Fibroblast of lung (primary cell): Measurements from ENCODE around the gene FLNB. TPM values are rescaled to one million over a fixed set of nuclear protein-coding genes. Genes with fewer than 3 reads are reported as not detected.

Experiments used
- DNase-seq, 2 donors: peaks; one replicate each; pipeline versions ENCODE4 v3.0.0 to v3.0.0-alpha.2; 2010; ENCODE audit warnings: low read depth in 2 of 2
- H2AFZ ChIP-seq: 2 replicates; pipeline ENCODE4 v1.5.1; 2012; ENCODE audit warnings: low read length, control low read depth, inconsistent platforms
- H3K27ac ChIP-seq: 2 replicates; pipeline ENCODE4 v1.5.1; 2011; ENCODE audit warnings: low read length, control low read depth; ENCODE audit not compliant: insufficient read depth
- H3K27me3 ChIP-seq: 2 replicates; pipeline ENCODE4 v1.5.1; 2011; ENCODE audit warnings: mild to moderate bottlenecking, low read length; ENCODE audit not compliant: control insufficient read depth, insufficient read depth
- H3K36me3 ChIP-seq: 2 replicates; pipeline ENCODE4 v1.5.1; 2011; ENCODE audit warnings: low read length; ENCODE audit not compliant: control insufficient read depth, insufficient read depth
- H3K4me1 ChIP-seq: 2 replicates; pipeline ENCODE4 v1.5.1; 2011; ENCODE audit warnings: low read length; ENCODE audit not compliant: control insufficient read depth, insufficient read depth; ENCODE audit errors: extremely low read depth
- H3K4me2 ChIP-seq: 2 replicates; pipeline ENCODE4 v1.5.1; 2011; ENCODE audit warnings: low read length, control low read depth; ENCODE audit not compliant: insufficient read depth; ENCODE audit errors: extremely low read depth
- H3K4me3 ChIP-seq, 4 experiments: fragments of 200-600 bp in 1 of 4; sonication (generic) in 1 of 4; replicated peaks in 1 of 4; 2 replicates each; pipeline ENCODE4 v1.5.1; 2011 to 2016; ENCODE audit warnings: low read length in 4 of 4, low read depth in 3 of 4, mild to moderate bottlenecking in 3 of 4, control low read depth in 2 of 4, inconsistent platforms in 1 of 4, mixed read lengths in 1 of 4; ENCODE audit not compliant: insufficient read depth in 1 of 4; ENCODE audit errors: control extremely low read depth in 1 of 4
- H3K79me2 ChIP-seq: 2 replicates; pipeline ENCODE4 v1.5.1; 2012; ENCODE audit warnings: mild to moderate bottlenecking, low read length, inconsistent platforms; ENCODE audit not compliant: control insufficient read depth, insufficient read depth
- H3K9ac ChIP-seq: 2 replicates; pipeline ENCODE4 v1.5.1; 2011; ENCODE audit warnings: mild to moderate bottlenecking, low read length, control low read depth; ENCODE audit not compliant: insufficient read depth
- H3K9me3 ChIP-seq: 2 replicates; pipeline ENCODE4 v1.5.1; 2012; ENCODE audit warnings: low read depth, low read length; ENCODE audit not compliant: control insufficient read depth, insufficient read depth
- H4K20me1 ChIP-seq: 2 replicates; pipeline ENCODE4 v1.5.1; 2011; ENCODE audit warnings: low read length; ENCODE audit not compliant: control insufficient read depth, insufficient read depth; ENCODE audit errors: extremely low read depth
- EZH2 ChIP-seq: IDR thresholded peaks from 2 replicates; pipeline ENCODE4 v1.5.1; 2012; ENCODE audit warnings: low read length, control low read depth, mild to moderate bottlenecking; ENCODE audit errors: missing control alignments
- polyA plus RNA-seq, 2 donors: library from polyadenylated mRNA; depleted of rRNA in 1 of 2; stranded (reverse) in 1 of 2; unstranded in 1 of 2; fragments of >200 nt; gene quantifications; 2 replicates each; pipeline ENCODE4 v1.2.1, GENCODE V29; 2011 to 2012; ENCODE audit warnings: missing spikeins in 1 of 2
- total RNA-seq: library from RNA; depleted of rRNA; stranded (reverse); fragments of >200 nt; gene quantifications from 2 replicates; pipeline ENCODE4 v1.2.1, GENCODE V29; 2014
- TF ChIP-seq, protein P1 (sequence below), 2 donors: IDR thresholded peaks in 1 of 2; conservative IDR thresholded peaks in 1 of 2; 1 replicate in 1 of 2; 2 replicates in 1 of 2; pipeline ENCODE4 v1.5.1; 2011 to 2012; ENCODE audit warnings: low read length in 2 of 2, control low read depth in 1 of 2, inconsistent platforms in 1 of 2, low read depth in 1 of 2, mild to moderate bottlenecking in 1 of 2

Gene FLNB
- total and polyA plus RNA-seq, 2 donors (not counting 1 experiment from before 2014, with no cell fraction given) = 81.7 to 105 TPM

DNA sequence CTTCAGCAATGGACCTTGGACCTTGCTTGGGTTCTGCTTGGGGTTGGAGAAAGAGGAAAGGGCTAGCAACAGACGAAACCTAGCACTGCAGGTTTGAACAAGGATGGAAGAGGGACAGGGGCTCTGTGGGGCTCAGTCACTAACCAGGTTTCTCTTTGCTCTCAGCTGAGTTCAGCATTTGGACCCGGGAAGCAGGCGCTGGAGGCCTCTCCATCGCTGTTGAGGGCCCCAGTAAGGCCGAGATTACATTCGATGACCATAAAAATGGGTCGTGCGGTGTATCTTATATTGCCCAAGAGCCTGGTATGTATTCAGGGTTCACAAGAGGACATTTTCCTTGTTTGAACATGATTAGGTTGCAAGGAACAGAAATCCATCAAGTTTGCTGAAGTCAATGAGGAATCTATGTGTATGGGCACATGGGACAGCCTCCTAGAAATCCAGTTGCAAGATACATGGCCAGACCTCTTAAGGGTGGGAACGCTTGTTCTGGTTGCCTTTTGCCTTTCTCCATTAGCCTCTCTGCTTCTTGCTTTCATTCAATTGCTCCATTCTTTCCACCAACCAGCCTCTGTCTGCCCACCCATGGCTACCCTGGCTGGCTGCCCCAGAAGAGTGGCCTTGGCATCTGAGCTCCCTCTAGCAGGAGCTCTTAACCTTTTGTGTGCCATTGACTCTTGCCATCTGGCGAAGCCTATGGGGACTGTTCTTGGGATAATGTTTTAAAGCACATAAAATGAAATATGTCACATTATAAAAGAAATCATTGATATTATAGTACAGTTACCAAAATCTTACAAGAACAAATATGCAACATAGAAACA lies 146.6 kb downstream of the FLNB start:
- peaks cover 17% of the 10 kb centered on the region for H3K36me3 ChIP-seq
- H3K4me2 ChIP-seq = no peak overlapping the region
- H3K4me1 ChIP-seq = no peaks in the 10 kb centered on the region
- H4K20me1 ChIP-seq = no peaks in the 10 kb centered on the region
- H3K79me2 ChIP-seq = no peaks in the 10 kb centered on the region
- no peak overlapping the region for H2AFZ ChIP-seq
- DNase-seq = no peak
- no peak overlapping the region for H3K4me3 ChIP-seq
- TF ChIP-seq, protein P1, sequence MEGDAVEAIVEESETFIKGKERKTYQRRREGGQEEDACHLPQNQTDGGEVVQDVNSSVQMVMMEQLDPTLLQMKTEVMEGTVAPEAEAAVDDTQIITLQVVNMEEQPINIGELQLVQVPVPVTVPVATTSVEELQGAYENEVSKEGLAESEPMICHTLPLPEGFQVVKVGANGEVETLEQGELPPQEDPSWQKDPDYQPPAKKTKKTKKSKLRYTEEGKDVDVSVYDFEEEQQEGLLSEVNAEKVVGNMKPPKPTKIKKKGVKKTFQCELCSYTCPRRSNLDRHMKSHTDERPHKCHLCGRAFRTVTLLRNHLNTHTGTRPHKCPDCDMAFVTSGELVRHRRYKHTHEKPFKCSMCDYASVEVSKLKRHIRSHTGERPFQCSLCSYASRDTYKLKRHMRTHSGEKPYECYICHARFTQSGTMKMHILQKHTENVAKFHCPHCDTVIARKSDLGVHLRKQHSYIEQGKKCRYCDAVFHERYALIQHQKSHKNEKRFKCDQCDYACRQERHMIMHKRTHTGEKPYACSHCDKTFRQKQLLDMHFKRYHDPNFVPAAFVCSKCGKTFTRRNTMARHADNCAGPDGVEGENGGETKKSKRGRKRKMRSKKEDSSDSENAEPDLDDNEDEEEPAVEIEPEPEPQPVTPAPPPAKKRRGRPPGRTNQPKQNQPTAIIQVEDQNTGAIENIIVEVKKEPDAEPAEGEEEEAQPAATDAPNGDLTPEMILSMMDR (conservative IDR thresholded peaks at IDR 0.05 in 1 of 2, IDR thresholded peaks at IDR 0.05 in 1 of 2; ENCODE audit: low read depth in 1 of 2, low read length in 2 of 2) = no peak
- no peak for TF ChIP-seq EZH2
- H3K9ac ChIP-seq = no peak overlapping the region
- no peaks in the 10 kb centered on the region for H3K9me3 ChIP-seq
- H3K27ac ChIP-seq = no peak overlapping the region
- H3K27me3 ChIP-seq = no peaks in the 10 kb centered on the region

- H3K79me2 ChIP-seq = no peaks in the 10 kb centered on the region
- H3K27me3 ChIP-seq = no peaks in the 10 kb centered on the region
- H3K9ac ChIP-seq = no peak overlapping the region
- no peaks in the 10 kb centered on the region for H3K4me1 ChIP-seq
- no peak for DNase-seq
- H3K4me2 ChIP-seq = no peak overlapping the region
- no peak overlapping the region for H2AFZ ChIP-seq
- no peaks in the 10 kb centered on the region for H3K9me3 ChIP-seq
- TF ChIP-seq EZH2 = no peak
- TF ChIP-seq, protein P1 (conservative IDR thresholded peaks at IDR 0.05 in 1 of 2, IDR thresholded peaks at IDR 0.05 in 1 of 2; ENCODE audit: low read depth in 1 of 2, low read length in 2 of 2) = no peak
- peaks cover 14% of the 10 kb centered on the region for H3K36me3 ChIP-seq
- no peaks in the 10 kb centered on the region for H4K20me1 ChIP-seq
- H3K27ac ChIP-seq = no peak overlapping the region
- H3K4me3 ChIP-seq = no peak overlapping the region
Measured at GRCh38 chr3:58155838-58156237, 147.6 kb downstream of the FLNB start.

DNA sequence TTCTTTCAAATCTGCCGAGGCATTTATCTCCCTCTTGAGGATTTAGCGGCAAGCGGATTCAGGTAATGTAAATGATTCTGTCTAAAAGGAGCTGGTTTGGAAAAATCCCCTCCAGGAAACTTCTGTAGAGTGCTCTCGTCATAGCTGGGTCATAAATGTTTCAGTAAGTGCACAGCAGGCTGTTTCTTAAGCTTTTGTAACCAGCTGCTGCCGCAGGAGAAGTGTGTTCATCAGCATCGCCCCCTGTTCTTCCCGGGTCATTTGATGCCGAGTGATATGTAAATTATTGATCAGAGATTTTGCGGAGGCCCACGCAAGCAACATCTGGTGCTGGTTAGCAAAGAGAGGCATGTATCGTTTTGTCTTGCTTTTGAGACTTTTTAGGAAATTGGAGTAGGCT lies 149.5 kb downstream of the FLNB start:
- peaks cover 11% of the 10 kb centered on the region for H3K4me1 ChIP-seq
- TF ChIP-seq, protein P1 (conservative IDR thresholded peaks at IDR 0.05 in 1 of 2, IDR thresholded peaks at IDR 0.05 in 1 of 2; ENCODE audit: low read depth in 1 of 2, low read length in 2 of 2) = no peak
- no peak for TF ChIP-seq EZH2
- no peak overlapping the region for H3K4me2 ChIP-seq
- peaks cover 14% of the 10 kb centered on the region for H3K36me3 ChIP-seq
- no peaks in the 10 kb centered on the region for H3K27me3 ChIP-seq
- H2AFZ ChIP-seq = no peak overlapping the region
- H3K9ac ChIP-seq = no peak overlapping the region
- no peak overlapping the region for H3K4me3 ChIP-seq
- no peaks in the 10 kb centered on the region for H4K20me1 ChIP-seq
- DNase-seq = no peak
- H3K79me2 ChIP-seq = no peaks in the 10 kb centered on the region
- no peak overlapping the region for H3K27ac ChIP-seq
- no peaks in the 10 kb centered on the region for H3K9me3 ChIP-seq
